Cardiac fibroblast (primary cell): ENCODE measurements around the gene ZCCHC24.

Experiments used
- DNase-seq, 2 donors: peaks; one replicate each; pipeline versions ENCODE4 v3.0.0 to v3.0.0-alpha.2; 2010; ENCODE audit warnings: low read depth in 2 of 2
- H3K4me3 ChIP-seq, 2 donors: replicated peaks in 1 of 2; 1 replicate in 1 of 2; 2 replicates in 1 of 2; pipeline ENCODE4 v1.5.1; 2011; ENCODE audit warnings: low read depth in 2 of 2, low read length in 2 of 2, mild to moderate bottlenecking in 2 of 2, moderate library complexity in 1 of 2
- CTCF ChIP-seq: IDR thresholded peaks from one replicate; pipeline ENCODE4 v1.5.1; 2011; ENCODE audit warnings: low read depth, mild to moderate bottlenecking, low read length, inconsistent platforms

Gene ZCCHC24

GRCh38 chr10:79350407-79351154 is 94.8 kb downstream of the ZCCHC24 start:
- no peak for DNase-seq
- TF ChIP-seq CTCF, result no peak
- no peak overlapping the region for H3K4me3 ChIP-seq

DNA sequence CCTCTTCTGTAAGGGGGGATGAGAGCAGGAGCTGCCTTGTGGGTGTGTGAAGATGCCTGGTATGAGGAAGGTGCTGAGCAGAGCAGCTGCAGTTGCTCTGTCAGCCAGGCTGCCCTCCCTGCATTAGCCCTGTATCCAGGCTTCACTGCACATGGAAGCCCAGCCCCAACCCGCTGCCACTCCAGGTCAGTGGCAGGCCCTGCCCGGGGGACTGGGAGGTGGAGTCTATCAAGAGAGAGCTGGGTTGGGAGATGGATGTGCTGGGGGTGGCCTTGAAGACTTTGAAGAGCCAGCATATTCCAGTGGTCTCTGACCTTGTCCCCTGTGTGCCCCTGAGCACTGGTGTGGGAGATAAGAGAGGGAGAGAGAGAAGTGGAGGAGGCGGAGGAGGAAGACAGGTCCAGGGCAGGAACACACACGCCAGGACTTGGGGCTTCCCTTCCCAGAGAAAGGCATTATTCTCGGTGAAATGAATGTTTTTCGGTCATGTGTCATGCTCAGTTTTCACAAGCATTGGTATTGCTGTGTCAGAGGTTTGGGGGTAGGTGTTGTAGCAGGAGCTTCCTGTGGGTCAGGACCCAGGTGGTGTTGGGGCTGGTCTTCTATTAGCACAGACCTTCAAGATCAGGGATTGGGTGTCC is 95.5 kb downstream of the ZCCHC24 start:
- H3K4me3 ChIP-seq, result no peak overlapping the region
- DNase-seq, result no peak
- TF ChIP-seq CTCF, result no peak

GRCh38 chr10:79349072-79349491 is 96.3 kb downstream of the ZCCHC24 start:
- TF ChIP-seq CTCF, result no peak
- H3K4me3 ChIP-seq, result peak overlapping the region; percentile 76 to 84
- DNase-seq, result no peak

DNA sequence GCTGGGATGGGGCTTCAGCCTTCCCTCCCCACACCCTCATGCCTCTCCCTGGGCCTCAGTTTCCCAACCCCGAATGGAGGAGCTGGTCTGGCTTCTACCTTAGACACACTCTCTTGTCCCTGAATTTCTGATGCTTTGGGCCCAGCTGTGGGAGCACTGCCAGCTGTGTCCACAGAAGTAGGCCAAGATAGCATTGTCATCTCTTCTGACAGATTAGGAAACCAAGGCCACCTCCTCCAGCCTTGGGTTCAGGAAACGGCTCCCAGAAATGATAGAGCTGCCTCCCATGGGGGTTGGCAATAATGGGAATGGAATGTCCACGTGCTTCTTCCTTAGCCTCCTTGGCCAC is 96.8 kb downstream of the ZCCHC24 start:
- peak; percentile 25 to 30 for DNase-seq
- no peak for TF ChIP-seq CTCF

GRCh38 chr10:79347894-79348639 is 97.4 kb downstream of the ZCCHC24 start:
- H3K4me3 ChIP-seq, result peak overlapping the region; percentile 76 to 84
- peak; percentile 8 for TF ChIP-seq CTCF
- peak; percentile 77 to 79 for DNase-seq

More for the DNA sequence above, 96.8 kb downstream of the ZCCHC24 start:
- peak overlapping the region; percentile 76 to 84 for H3K4me3 ChIP-seq

DNA sequence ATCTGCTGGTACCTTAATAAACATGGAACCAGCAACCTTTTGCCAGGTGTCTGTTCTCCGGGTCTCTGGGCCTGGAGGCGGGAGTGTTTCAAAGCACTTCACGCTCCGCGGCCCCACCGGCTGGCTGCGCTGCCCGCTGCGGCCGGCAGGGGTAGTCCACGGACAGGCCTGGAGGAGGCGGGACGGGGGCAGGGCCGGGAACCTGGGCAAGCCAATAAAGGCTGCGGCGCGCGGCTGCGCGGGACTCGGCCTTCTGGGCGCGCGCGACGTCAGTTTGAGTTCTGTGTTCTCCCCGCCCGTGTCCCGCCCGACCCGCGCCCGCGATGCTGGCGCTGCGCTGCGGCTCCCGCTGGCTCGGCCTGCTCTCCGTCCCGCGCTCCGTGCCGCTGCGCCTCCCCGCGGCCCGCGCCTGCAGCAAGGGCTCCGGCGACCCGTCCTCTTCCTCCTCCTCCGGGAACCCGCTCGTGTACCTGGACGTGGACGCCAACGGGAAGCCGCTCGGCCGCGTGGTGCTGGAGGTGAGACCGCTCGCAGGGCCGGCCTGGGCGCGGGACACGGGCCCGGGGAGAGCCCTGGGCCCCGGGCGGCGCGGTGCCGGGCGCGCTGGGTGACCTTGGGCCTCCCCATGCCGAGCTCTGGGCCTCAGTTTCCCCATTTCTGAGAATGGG is 98.1 kb downstream of the ZCCHC24 start, which contains the start of gene PPIF:
Gene PPIF (plus strand): TSS at position 244 of the 668 bp plus-strand sequence. CDS start 80 bp downstream, at position 324.
- peak within 1 kb of the TSS; percentile 76 to 84 for H3K4me3 ChIP-seq
- peak; percentile 77 for TF ChIP-seq CTCF
- peak; percentile 91 to 94 for DNase-seq
